HepG2 (cell line): ENCODE data around the gene GRIK4. TPM values are rescaled to one million over a fixed set of nuclear protein-coding genes. Genes with fewer than 3 reads are reported as not detected.

ENCODE experiments used
- ATAC-seq: fragments of 200-7000 bp; cut with Tn5 transposase; 3 replicates; pipeline ENCODE4 v1.9.1; 2020; ENCODE audit warnings: mild to moderate bottlenecking, moderate library complexity
- BruUV-seq: library from RNA; stranded (reverse); fragments of 400-500 nt; replicated peaks from 2 replicates; lab custom pipeline; 2021; lab: Mats Ljungman, UMichigan
- CTCF ChIA-PET: fragments of 300-600 bp; formaldehyde crosslinking; extraction: SDS; loops from one replicate; lab custom pipeline; 2021; ENCODE audit warnings: low total read pairs, inconsistent platforms, low intra/inter-chr PET ratio; lab: Yijun Ruan, JAX
- POLR2A ChIA-PET: fragments of 350-600 bp; sonication (Branson Sonifier 250); formaldehyde crosslinking; loops from one replicate; lab custom pipeline; 2020; ENCODE audit warnings: antibody characterized with exemption, inconsistent platforms; lab: Yijun Ruan, JAX
- DNase-seq: peaks from one replicate; pipeline ENCODE4 v3.0.0-alpha.2; 2015; ENCODE audit warnings: low spot score
- FAIRE-seq: peaks from 3 replicates; lab custom pipeline; 2011; peaks lifted over from hg19 to GRCh38; lab: Jason Lieb, UNC
- H2AFZ ChIP-seq: one replicate; pipeline ENCODE4 v1.6.1; 2011; ENCODE audit warnings: low read length, inconsistent platforms
- H3K27ac ChIP-seq: fragments of 300-600 bp; 3 replicates; pipeline ENCODE4 v1.8.0; 2011; ENCODE audit warnings: mixed run types, mild to moderate bottlenecking, mixed read lengths, low read length, inconsistent platforms; ENCODE audit not compliant: insufficient read depth; ENCODE audit errors: extremely low read length
- H3K27me3 ChIP-seq, 2 experiments: fragments of 200-600 bp in 1 of 2; 2 replicates in 1 of 2; 3 replicates in 1 of 2; pipeline versions ENCODE4 v1.6.0 to v1.8.0; 2011; ENCODE audit warnings: low read length in 2 of 2, mild to moderate bottlenecking in 2 of 2, moderate library complexity in 2 of 2, inconsistent platforms in 1 of 2; ENCODE audit not compliant: insufficient read depth in 2 of 2, control insufficient read depth in 1 of 2
- H3K36me3 ChIP-seq, 2 experiments: fragments of 200-600 bp in 1 of 2; replicated peaks in 1 of 2; 2 replicates in 1 of 2; 3 replicates in 1 of 2; pipeline versions ENCODE4 v1.5.1 to v1.8.0; 2011; ENCODE audit warnings: low read length in 2 of 2, inconsistent platforms in 1 of 2; ENCODE audit not compliant: insufficient read depth in 2 of 2, control insufficient read depth in 1 of 2
- H3K4me1 ChIP-seq: 2 replicates; pipeline ENCODE4 v1.5.1; 2012; ENCODE audit warnings: low read length, inconsistent platforms; ENCODE audit not compliant: insufficient read depth
- H3K4me2 ChIP-seq: 2 replicates; pipeline ENCODE4 v1.6.0; 2011; ENCODE audit warnings: low read depth, low read length, inconsistent platforms
- H3K4me3 ChIP-seq, 3 experiments: fragments of 200-600 bp in 1 of 3; sonication (generic), shearing (Covaris generic) in 1 of 3; replicated peaks in 1 of 3; 2 replicates each; pipeline ENCODE4 v1.5.1; 2011 to 2016; ENCODE audit warnings: low read length in 3 of 3, inconsistent platforms in 2 of 3, low read depth in 2 of 3, mild to moderate bottlenecking in 2 of 3, control low read depth in 1 of 3, mixed read lengths in 1 of 3; ENCODE audit not compliant: insufficient read depth in 1 of 3
- H3K79me2 ChIP-seq: one replicate; pipeline ENCODE4 v1.6.1; 2011; ENCODE audit warnings: low read length, inconsistent platforms; ENCODE audit not compliant: insufficient read depth
- H3K9ac ChIP-seq: 2 replicates; pipeline ENCODE4 v1.6.0; 2011; ENCODE audit warnings: mild to moderate bottlenecking, low read depth, low read length, inconsistent platforms; ENCODE audit not compliant: insufficient read depth
- H3K9me3 ChIP-seq: 2 replicates; pipeline ENCODE4 v1.5.1; 2012; ENCODE audit warnings: mild to moderate bottlenecking, low read length
- H4K20me1 ChIP-seq: 2 replicates; pipeline ENCODE4 v1.6.0; 2011; ENCODE audit warnings: inconsistent platforms, mild to moderate bottlenecking, low read length, moderate library complexity; ENCODE audit not compliant: insufficient read depth
- ATF7-NPFF ChIP-seq: sonication (generic); formaldehyde crosslinking; IDR thresholded peaks from 2 replicates; pipeline ENCODE4 v1.8.1; 2023; ENCODE audit warnings: mild to moderate bottlenecking, low read depth, missing genetic modification reagents, moderate library complexity
- FOXA3 ChIP-seq: IDR thresholded peaks from 2 replicates; pipeline ENCODE4 v1.6.1; 2016; ENCODE audit warnings: missing genetic modification reagents, missing compliant biosample characterization
- FOXM1 ChIP-seq: sonication (generic); formaldehyde crosslinking; IDR thresholded peaks from 2 replicates; pipeline ENCODE4 v1.5.0; 2020; ENCODE audit warnings: missing genetic modification reagents
- KDM5B ChIP-seq: sonication (generic); formaldehyde crosslinking; IDR thresholded peaks from 2 replicates; pipeline ENCODE4 v1.4.0; 2020; ENCODE audit warnings: missing genetic modification reagents, mild to moderate bottlenecking, borderline replicate concordance
- PHB2 ChIP-seq: fragments of 450-650 bp; IDR thresholded peaks from 2 replicates; pipeline ENCODE4 v1.6.1; 2018; ENCODE audit not compliant: partially characterized antibody
- RBAK ChIP-seq: sonication (generic); formaldehyde crosslinking; IDR thresholded peaks from 2 replicates; pipeline ENCODE4 v1.5.1; 2020; ENCODE audit warnings: mild to moderate bottlenecking, missing genetic modification reagents
- SALL2 ChIP-seq: sonication (generic); formaldehyde crosslinking; IDR thresholded peaks from 2 replicates; pipeline ENCODE4 v1.8.1; 2023; ENCODE audit warnings: mild to moderate bottlenecking, missing genetic modification reagents, inconsistent platforms
- SIN3A ChIP-seq: IDR thresholded peaks from 2 replicates; pipeline ENCODE4 v1.6.1; 2011; ENCODE audit warnings: low read depth, mild to moderate bottlenecking, control low read depth, low read length, borderline replicate concordance
- ZNF607 ChIP-seq: sonication (generic); formaldehyde crosslinking; IDR thresholded peaks from 2 replicates; pipeline ENCODE4 v1.5.1; 2020; ENCODE audit warnings: missing genetic modification reagents, mild to moderate bottlenecking, borderline replicate concordance
- WGBS: methylation state at CpG from one replicate; pipeline ENCODE4 v1.1.6; 2017; ENCODE audit warnings: low lambda C conversion rate; 5-methylcytosine and 5-hydroxymethylcytosine counted together
- in situ Hi-C: cut with HindIII; loops from 2 replicates; pipeline ENCODE4 v1.10.0; 2017; ENCODE audit warnings: low pct_unique_long_range_greater_than_20kb; ENCODE audit not compliant: extremely low pct_ligation_motif_present
- intact Hi-C: fragments of 100-400 bp; cut with micrococcal nuclease; formaldehyde crosslinking; loops from one replicate; pipeline ENCODE4 v1.10.0; 2022; ENCODE audit not compliant: unreplicated experiment
- polyA plus RNA-seq, 8 experiments: library from polyadenylated mRNA; depleted of rRNA in 3 of 8; stranded (reverse) in 7 of 8; unstranded in 1 of 8; fragments of >200 nt; fragmentation: Illumina TruSeq in 4 of 8; extraction: Trizol in 4 of 8; gene quantifications; 2 replicates each; pipeline versions ENCODE4 v1.2.1 to v1.2.3, GENCODE V29; 2011 to 2016; ENCODE audit warnings: low read depth in 4 of 8, missing spikeins in 1 of 8, mixed read lengths in 1 of 8; ENCODE audit not compliant: insufficient read depth in 1 of 8
- total RNA-seq, 5 experiments: library from RNA; depleted of rRNA; stranded (reverse); fragments of >200 nt; fragmentation: Illumina TruSeq; extraction: Trizol; gene quantifications; 2 replicates each; pipeline ENCODE4 v1.2.3, GENCODE V29; 2016; ENCODE audit warnings: low read depth in 1 of 5
- TF ChIP-seq, protein P1 (sequence below): sonication (generic); formaldehyde crosslinking; IDR thresholded peaks from 2 replicates; pipeline ENCODE4 v1.5.0; 2020; ENCODE audit warnings: missing genetic modification reagents, mild to moderate bottlenecking, borderline replicate concordance
- TF ChIP-seq, protein P2 (sequence below): sonication (generic); formaldehyde crosslinking; IDR thresholded peaks from 2 replicates; pipeline ENCODE4 v1.4.0; 2020; ENCODE audit warnings: missing genetic modification reagents, borderline replicate concordance
- TF ChIP-seq, protein P3 (sequence below): sonication (generic); formaldehyde crosslinking; IDR thresholded peaks from 2 replicates; pipeline ENCODE4 v1.8.0; 2022; ENCODE audit warnings: mild to moderate bottlenecking, missing genetic modification reagents, moderate library complexity

The GRIK4 gene
- total and polyA plus RNA-seq, 2 of the 13 experiments (the other 11 are each of a cell fraction or from before 2014, with no cell fraction given), result 0.04 to 0.07 TPM

DNA sequence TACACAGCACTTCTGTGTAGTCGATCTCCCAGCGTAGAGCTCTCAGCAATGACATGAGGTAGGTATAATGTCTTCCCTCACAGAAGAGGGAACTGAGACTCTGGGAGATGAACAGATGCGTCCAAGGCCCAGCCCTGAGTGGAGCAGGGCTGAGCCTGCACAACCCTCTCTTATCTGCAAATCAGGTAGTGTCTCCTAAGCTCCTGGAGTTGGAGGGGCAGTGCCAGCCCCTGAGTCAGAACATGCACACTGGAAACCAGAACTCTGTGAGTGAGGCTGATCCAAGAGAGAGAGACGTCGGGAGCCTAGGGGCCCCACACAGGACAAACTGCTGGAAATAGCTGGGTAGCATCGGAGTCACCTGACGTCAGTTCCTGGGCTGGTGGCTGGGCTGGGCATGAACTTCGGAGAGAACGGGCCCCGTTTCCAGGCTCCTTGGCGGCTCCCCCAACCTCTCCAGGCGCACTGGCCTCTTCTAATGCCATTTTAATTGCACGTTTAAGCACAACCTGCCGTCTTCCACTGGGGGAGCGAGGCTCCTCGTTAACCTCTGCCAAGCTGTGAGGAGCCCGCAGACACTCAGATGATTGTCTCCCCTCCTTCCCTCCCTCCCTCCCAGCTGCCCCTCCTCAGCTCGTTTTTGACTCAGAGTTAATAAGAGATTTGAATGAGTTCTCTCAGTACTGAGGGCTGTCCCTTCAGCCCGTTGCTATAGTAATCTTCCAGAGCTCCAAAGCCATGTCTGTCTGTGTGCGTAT, 321.1 kb downstream of the GRIK4 start:
- DNase-seq (no peak), FAIRE-seq (no peak), ATAC-seq (peak; percentile 40)
- Histone ChIP-seq H3K4me2 (no peak overlapping the region), H4K20me1 (no peaks in the 10 kb centered on the region), H3K9ac (no peak overlapping the region), H3K79me2 (no peaks in the 10 kb centered on the region), H3K4me1 (peaks cover 20% of the 10 kb centered on the region), H3K27ac (no peak overlapping the region), H3K36me3 (no peaks in the 10 kb centered on the region), H3K9me3 (no peaks in the 10 kb centered on the region), H2AFZ (no peak overlapping the region), H3K4me3 (no peak overlapping the region), H3K27me3 (peaks cover 0 to 14% of the 10 kb centered on the region in 2 experiments; a peak in 2 of 5 replicates)
- intact Hi-C loops, result no loop called here
- CTCF ChIA-PET, result no interaction called here
- in situ Hi-C loops, result no loop called here
- WGBS, result 50% methylated on average over 15 of the region's 20 CpGs
- BruUV-seq, result no TSS peak
- POLR2A ChIA-PET, result no interaction called here
- TF ChIP-seq KDM5B (CRISPR knock-in tag) (no peak), ZNF607 (CRISPR knock-in tag) (no peak), FOXA3 (CRISPR knock-in tag) (no peak), ATF7-NPFF (CRISPR knock-in tag) (no peak), PHB2 (no peak)

DNA sequence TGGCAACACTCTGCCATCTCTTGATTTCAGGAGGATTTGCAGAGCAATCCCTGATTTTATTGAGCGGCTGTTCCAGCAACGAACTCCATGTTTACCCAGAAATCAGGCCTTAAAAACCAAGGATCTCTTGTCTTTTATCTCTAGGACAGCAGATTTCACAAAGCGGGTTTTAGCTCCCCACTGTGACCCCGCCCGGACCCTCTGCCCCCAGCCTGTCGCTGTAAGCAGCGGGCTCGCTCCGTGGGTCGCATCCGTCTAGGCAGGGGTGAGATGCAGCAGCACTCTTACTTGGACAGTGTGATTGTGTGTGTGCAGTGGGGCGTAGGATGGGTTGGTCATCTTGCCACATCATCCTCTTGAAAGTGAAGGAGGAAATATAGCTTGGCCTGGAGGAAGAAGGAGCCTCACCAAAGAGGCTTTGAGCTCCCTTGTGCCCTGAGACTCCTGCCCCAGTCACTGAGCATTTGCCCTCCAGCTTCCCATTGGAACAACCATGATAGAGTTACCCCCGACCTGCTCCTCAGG, 323.2 kb downstream of the GRIK4 start:
- Histone ChIP-seq H2AFZ (no peak overlapping the region), H3K79me2 (no peaks in the 10 kb centered on the region), H3K27me3 (peaks cover 0 to 12% of the 10 kb centered on the region in 2 experiments; a peak in 2 of 5 replicates), H3K4me3 (no peak overlapping the region), H3K9ac (no peak overlapping the region), H3K9me3 (no peaks in the 10 kb centered on the region), H3K4me1 (peaks cover 37% of the 10 kb centered on the region), H4K20me1 (no peaks in the 10 kb centered on the region), H3K4me2 (no peak overlapping the region), H3K36me3 (no peaks in the 10 kb centered on the region), H3K27ac (no peak overlapping the region)
- ChIA-PET CTCF (no interaction called here), POLR2A (no interaction called here)
- 77% methylated on average over 12 of the region's 13 CpGs for WGBS
- FAIRE-seq (no peak), DNase-seq (no peak), ATAC-seq (no peak)
- in situ Hi-C loops, result no loop called here
- BruUV-seq, result no TSS peak
- intact Hi-C loops, result no loop called here
- TF ChIP-seq SIN3A (no peak), FOXM1 (CRISPR knock-in tag) (no peak), SALL2 (CRISPR knock-in tag) (no peak), RBAK (CRISPR knock-in tag) (no peak)
- TF ChIP-seq, protein P1, sequence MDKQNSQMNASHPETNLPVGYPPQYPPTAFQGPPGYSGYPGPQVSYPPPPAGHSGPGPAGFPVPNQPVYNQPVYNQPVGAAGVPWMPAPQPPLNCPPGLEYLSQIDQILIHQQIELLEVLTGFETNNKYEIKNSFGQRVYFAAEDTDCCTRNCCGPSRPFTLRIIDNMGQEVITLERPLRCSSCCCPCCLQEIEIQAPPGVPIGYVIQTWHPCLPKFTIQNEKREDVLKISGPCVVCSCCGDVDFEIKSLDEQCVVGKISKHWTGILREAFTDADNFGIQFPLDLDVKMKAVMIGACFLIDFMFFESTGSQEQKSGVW (CRISPR knock-in tag), result no peak
- TF ChIP-seq, protein P2, sequence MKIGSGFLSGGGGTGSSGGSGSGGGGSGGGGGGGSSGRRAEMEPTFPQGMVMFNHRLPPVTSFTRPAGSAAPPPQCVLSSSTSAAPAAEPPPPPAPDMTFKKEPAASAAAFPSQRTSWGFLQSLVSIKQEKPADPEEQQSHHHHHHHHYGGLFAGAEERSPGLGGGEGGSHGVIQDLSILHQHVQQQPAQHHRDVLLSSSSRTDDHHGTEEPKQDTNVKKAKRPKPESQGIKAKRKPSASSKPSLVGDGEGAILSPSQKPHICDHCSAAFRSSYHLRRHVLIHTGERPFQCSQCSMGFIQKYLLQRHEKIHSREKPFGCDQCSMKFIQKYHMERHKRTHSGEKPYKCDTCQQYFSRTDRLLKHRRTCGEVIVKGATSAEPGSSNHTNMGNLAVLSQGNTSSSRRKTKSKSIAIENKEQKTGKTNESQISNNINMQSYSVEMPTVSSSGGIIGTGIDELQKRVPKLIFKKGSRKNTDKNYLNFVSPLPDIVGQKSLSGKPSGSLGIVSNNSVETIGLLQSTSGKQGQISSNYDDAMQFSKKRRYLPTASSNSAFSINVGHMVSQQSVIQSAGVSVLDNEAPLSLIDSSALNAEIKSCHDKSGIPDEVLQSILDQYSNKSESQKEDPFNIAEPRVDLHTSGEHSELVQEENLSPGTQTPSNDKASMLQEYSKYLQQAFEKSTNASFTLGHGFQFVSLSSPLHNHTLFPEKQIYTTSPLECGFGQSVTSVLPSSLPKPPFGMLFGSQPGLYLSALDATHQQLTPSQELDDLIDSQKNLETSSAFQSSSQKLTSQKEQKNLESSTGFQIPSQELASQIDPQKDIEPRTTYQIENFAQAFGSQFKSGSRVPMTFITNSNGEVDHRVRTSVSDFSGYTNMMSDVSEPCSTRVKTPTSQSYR (CRISPR knock-in tag), result no peak
- TF ChIP-seq, protein P3, sequence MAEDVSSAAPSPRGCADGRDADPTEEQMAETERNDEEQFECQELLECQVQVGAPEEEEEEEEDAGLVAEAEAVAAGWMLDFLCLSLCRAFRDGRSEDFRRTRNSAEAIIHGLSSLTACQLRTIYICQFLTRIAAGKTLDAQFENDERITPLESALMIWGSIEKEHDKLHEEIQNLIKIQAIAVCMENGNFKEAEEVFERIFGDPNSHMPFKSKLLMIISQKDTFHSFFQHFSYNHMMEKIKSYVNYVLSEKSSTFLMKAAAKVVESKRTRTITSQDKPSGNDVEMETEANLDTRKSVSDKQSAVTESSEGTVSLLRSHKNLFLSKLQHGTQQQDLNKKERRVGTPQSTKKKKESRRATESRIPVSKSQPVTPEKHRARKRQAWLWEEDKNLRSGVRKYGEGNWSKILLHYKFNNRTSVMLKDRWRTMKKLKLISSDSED (CRISPR knock-in tag), result no peak
